Measurements from ENCODE around the gene DLL4. TPM values are rescaled to one million over a fixed set of nuclear protein-coding genes. Genes with fewer than 3 reads are reported as not detected.

Gene DLL4
- polyA plus RNA-seq, 1 donor from 2014 or later: 2.2 TPM

GRCh38 chr15:40968290-40969085 is 39.3 kb downstream of the DLL4 start:
- Histone ChIP-seq H4K20me1 (ENCODE audit: insufficient read depth) (no peaks in the 10 kb centered on the region), H3K27me3 (ENCODE audit: insufficient read depth, low read depth, low read length) (no peaks in the 10 kb centered on the region), H3K4me2 (ENCODE audit: low read length) (no peak overlapping the region), H2AFZ (ENCODE audit: low read depth, low read length) (no peak overlapping the region), H3K36me3 (ENCODE audit: insufficient read depth, low read length) (no peaks in the 10 kb centered on the region), H3K4me3 (ENCODE audit: low read length) (no peak overlapping the region), H3F3A (ENCODE audit: insufficient read depth, low read length, poor library complexity, severe bottlenecking) (no peaks in the 10 kb centered on the region), H3K9ac (ENCODE audit: low read length) (no peak overlapping the region), H3K9me3 (ENCODE audit: low read length) (no peaks in the 10 kb centered on the region), H3K27ac (ENCODE audit: low read length) (no peak overlapping the region), H3K79me2 (replicated peaks; ENCODE audit: insufficient read depth, low read length) (no peaks in the 10 kb centered on the region), H3K9me2 (ENCODE audit: insufficient read depth, low read length) (no peaks in the 10 kb centered on the region)
- TF ChIP-seq RAD21 (conservative IDR thresholded peaks at IDR 0.05): no peak
- TF ChIP-seq EZH2 (IDR thresholded peaks at IDR 0.05; ENCODE audit: borderline replicate concordance, insufficient read depth, low read length, poor library complexity, severe bottlenecking): no peak
- no peak for TF ChIP-seq REST (IDR thresholded peaks at IDR 0.05; ENCODE audit: borderline replicate concordance)
- TF ChIP-seq EP300 (conservative IDR thresholded peaks at IDR 0.05; ENCODE audit: poor library complexity, severe bottlenecking): no peak
- TF ChIP-seq SMC3 (conservative IDR thresholded peaks at IDR 0.05; ENCODE audit: poor library complexity): no peak

GRCh38 chr15:40969363-40969762 is 40.2 kb downstream of the DLL4 start:
- Histone ChIP-seq H3K9me3 (ENCODE audit: low read length) (no peaks in the 10 kb centered on the region), H3K79me2 (replicated peaks; ENCODE audit: insufficient read depth, low read length) (no peaks in the 10 kb centered on the region), H3K36me3 (ENCODE audit: insufficient read depth, low read length) (no peaks in the 10 kb centered on the region), H4K20me1 (ENCODE audit: insufficient read depth) (no peaks in the 10 kb centered on the region), H3K27ac (ENCODE audit: low read length) (no peak overlapping the region), H3K4me2 (ENCODE audit: low read length) (no peak overlapping the region), H2AFZ (ENCODE audit: low read depth, low read length) (no peak overlapping the region), H3K9me2 (ENCODE audit: insufficient read depth, low read length) (no peaks in the 10 kb centered on the region), H3F3A (ENCODE audit: insufficient read depth, low read length, poor library complexity, severe bottlenecking) (no peaks in the 10 kb centered on the region), H3K27me3 (ENCODE audit: insufficient read depth, low read depth, low read length) (no peaks in the 10 kb centered on the region), H3K9ac (ENCODE audit: low read length) (no peak overlapping the region), H3K4me3 (ENCODE audit: low read length) (no peak overlapping the region)
- TF ChIP-seq MXI1 (conservative IDR thresholded peaks at IDR 0.05; ENCODE audit: poor library complexity, severe bottlenecking) (no peak), REST (IDR thresholded peaks at IDR 0.05; ENCODE audit: borderline replicate concordance) (no peak), EZH2 (IDR thresholded peaks at IDR 0.05; ENCODE audit: borderline replicate concordance, insufficient read depth, low read length, poor library complexity, severe bottlenecking) (no peak), TAF1 (IDR thresholded peaks at IDR 0.05; ENCODE audit: low read depth) (no peak), RAD21 (conservative IDR thresholded peaks at IDR 0.05) (no peak), EP300 (conservative IDR thresholded peaks at IDR 0.05; ENCODE audit: poor library complexity, severe bottlenecking) (no peak), SMC3 (conservative IDR thresholded peaks at IDR 0.05; ENCODE audit: poor library complexity) (no peak), POLR2AphosphoS5 (IDR thresholded peaks at IDR 0.05) (no peak), CTCF (IDR thresholded peaks at IDR 0.05; ENCODE audit: poor library complexity, severe bottlenecking) (no peak)

All from neural cell (in vitro differentiated cells).